A549 (cell line): ENCODE data around the gene CYFIP2.

Experiments
- ATOH8 ChIP-seq: fragments of 250-450 bp; sonication (Bioruptor Pico); IDR thresholded peaks from 2 replicates; pipeline ENCODE4 v1.5.0; 2020; ENCODE audit warnings: low read depth, mild to moderate bottlenecking, moderate library complexity
- CHD2 ChIP-seq: fragments of 150-350 bp; IDR thresholded peaks from 2 replicates; pipeline ENCODE4 v1.6.1; 2014; ENCODE audit warnings: low read length; ENCODE audit not compliant: partially characterized antibody
- CTCF ChIP-seq: fragments of >200 bp; sonication (Bioruptor Twin); formaldehyde crosslinking; IDR thresholded peaks from 3 replicates; pipeline ENCODE4 v1.5.1; 2016
- JUNB ChIP-seq: fragments of >200 bp; sonication (Bioruptor Twin); formaldehyde crosslinking; IDR thresholded peaks from 2 replicates; pipeline ENCODE4 v1.6.1; 2016
- POLR2A ChIP-seq: IDR thresholded peaks from 2 replicates; pipeline ENCODE4 v1.6.1; 2012; ENCODE audit warnings: mild to moderate bottlenecking, low read length
- RAD21 ChIP-seq, 2 experiments: fragments of >200 bp in 1 of 2; sonication (Bioruptor Twin) in 1 of 2; formaldehyde crosslinking in 1 of 2; IDR thresholded peaks in 1 of 2; conservative IDR thresholded peaks in 1 of 2; 2 replicates in 1 of 2; 3 replicates in 1 of 2; pipeline ENCODE4 v1.6.1; 2012 to 2018; ENCODE audit warnings: inconsistent platforms in 1 of 2
- SMC3 ChIP-seq: fragments of >200 bp; sonication (Bioruptor Twin); formaldehyde crosslinking; IDR thresholded peaks from 3 replicates; pipeline ENCODE4 v1.6.1; 2018; ENCODE audit warnings: inconsistent platforms
- TFCP2L1 ChIP-seq: fragments of 250-450 bp; sonication (Bioruptor Pico); IDR thresholded peaks from 2 replicates; pipeline ENCODE4 v1.5.0; 2021; ENCODE audit warnings: mild to moderate bottlenecking
- USF2 ChIP-seq: fragments of 450-650 bp; IDR thresholded peaks from 2 replicates; pipeline ENCODE4 v1.6.1; 2014; ENCODE audit warnings: antibody characterized with exemption
- TF ChIP-seq, protein P1 (sequence below): fragments of 150-350 bp; IDR thresholded peaks from 2 replicates; pipeline ENCODE4 v1.6.1; 2014; ENCODE audit warnings: low read depth, mild to moderate bottlenecking, low read length
- TF ChIP-seq, protein P2 (sequence below): fragments of 200-600 bp; sonication (generic); IDR thresholded peaks from 2 replicates; pipeline ENCODE4 v1.6.1; 2016; ENCODE audit warnings: antibody characterized with exemption, mild to moderate bottlenecking, moderate library complexity

DNA sequence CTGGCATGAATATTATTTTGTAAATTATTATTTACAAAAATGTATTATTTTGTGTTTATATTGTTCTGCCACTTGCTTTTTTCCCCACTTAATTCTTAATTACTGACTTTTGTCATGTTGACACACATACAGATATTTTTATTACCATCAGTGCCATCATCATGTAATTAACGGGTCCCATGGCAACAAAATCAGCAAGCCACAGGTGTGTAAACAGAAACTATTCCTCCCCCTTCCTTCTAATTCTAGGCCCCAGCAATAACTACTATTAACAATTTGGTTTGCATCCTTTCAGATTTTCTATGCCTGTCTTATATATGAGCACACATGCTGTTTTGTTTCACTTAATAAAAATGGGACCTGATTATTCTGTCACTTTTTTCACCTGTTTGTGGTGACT lies 29.3 kb downstream of the CYFIP2 start:
- TF ChIP-seq, protein P1, sequence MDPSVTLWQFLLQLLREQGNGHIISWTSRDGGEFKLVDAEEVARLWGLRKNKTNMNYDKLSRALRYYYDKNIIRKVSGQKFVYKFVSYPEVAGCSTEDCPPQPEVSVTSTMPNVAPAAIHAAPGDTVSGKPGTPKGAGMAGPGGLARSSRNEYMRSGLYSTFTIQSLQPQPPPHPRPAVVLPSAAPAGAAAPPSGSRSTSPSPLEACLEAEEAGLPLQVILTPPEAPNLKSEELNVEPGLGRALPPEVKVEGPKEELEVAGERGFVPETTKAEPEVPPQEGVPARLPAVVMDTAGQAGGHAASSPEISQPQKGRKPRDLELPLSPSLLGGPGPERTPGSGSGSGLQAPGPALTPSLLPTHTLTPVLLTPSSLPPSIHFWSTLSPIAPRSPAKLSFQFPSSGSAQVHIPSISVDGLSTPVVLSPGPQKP = no peak
- TF ChIP-seq TFCP2L1 (CRISPR knock-in tag) (no peak), CTCF (no peak), SMC3 (no peak), ATOH8 (no peak), RAD21 (conservative IDR thresholded peaks at IDR 0.05 in 1 of 2, IDR thresholded peaks at IDR 0.05 in 1 of 2) (no peak), JUNB (no peak), CHD2 (no peak), POLR2A (no peak), USF2 (no peak)
- TF ChIP-seq, protein P2, sequence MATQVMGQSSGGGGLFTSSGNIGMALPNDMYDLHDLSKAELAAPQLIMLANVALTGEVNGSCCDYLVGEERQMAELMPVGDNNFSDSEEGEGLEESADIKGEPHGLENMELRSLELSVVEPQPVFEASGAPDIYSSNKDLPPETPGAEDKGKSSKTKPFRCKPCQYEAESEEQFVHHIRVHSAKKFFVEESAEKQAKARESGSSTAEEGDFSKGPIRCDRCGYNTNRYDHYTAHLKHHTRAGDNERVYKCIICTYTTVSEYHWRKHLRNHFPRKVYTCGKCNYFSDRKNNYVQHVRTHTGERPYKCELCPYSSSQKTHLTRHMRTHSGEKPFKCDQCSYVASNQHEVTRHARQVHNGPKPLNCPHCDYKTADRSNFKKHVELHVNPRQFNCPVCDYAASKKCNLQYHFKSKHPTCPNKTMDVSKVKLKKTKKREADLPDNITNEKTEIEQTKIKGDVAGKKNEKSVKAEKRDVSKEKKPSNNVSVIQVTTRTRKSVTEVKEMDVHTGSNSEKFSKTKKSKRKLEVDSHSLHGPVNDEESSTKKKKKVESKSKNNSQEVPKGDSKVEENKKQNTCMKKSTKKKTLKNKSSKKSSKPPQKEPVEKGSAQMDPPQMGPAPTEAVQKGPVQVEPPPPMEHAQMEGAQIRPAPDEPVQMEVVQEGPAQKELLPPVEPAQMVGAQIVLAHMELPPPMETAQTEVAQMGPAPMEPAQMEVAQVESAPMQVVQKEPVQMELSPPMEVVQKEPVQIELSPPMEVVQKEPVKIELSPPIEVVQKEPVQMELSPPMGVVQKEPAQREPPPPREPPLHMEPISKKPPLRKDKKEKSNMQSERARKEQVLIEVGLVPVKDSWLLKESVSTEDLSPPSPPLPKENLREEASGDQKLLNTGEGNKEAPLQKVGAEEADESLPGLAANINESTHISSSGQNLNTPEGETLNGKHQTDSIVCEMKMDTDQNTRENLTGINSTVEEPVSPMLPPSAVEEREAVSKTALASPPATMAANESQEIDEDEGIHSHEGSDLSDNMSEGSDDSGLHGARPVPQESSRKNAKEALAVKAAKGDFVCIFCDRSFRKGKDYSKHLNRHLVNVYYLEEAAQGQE = no peak
